Esophagus squamous epithelium (tissue), 4 donors: Measurements from ENCODE around the gene B4GALNT4.

ENCODE experiments used
- POLR2A ChIP-seq, 4 donors: fragments of 450-650 bp; IDR thresholded peaks; one replicate each; pipeline ENCODE4 v1.6.1; 2017; ENCODE audit warnings: antibody characterized with exemption in 4 of 4, mild to moderate bottlenecking in 4 of 4, moderate library complexity in 3 of 4
- TF ChIP-seq, protein P1 (sequence below), 6 experiments: fragments of 450-650 bp in 4 of 6; fragments of 200-600 bp in 2 of 6; sonication (generic) in 2 of 6; IDR thresholded peaks; one replicate each; pipeline ENCODE4 v1.5.1; 2016 to 2019; ENCODE audit warnings: antibody characterized with exemption in 6 of 6, mild to moderate bottlenecking in 4 of 6, moderate library complexity in 4 of 6

DNA sequence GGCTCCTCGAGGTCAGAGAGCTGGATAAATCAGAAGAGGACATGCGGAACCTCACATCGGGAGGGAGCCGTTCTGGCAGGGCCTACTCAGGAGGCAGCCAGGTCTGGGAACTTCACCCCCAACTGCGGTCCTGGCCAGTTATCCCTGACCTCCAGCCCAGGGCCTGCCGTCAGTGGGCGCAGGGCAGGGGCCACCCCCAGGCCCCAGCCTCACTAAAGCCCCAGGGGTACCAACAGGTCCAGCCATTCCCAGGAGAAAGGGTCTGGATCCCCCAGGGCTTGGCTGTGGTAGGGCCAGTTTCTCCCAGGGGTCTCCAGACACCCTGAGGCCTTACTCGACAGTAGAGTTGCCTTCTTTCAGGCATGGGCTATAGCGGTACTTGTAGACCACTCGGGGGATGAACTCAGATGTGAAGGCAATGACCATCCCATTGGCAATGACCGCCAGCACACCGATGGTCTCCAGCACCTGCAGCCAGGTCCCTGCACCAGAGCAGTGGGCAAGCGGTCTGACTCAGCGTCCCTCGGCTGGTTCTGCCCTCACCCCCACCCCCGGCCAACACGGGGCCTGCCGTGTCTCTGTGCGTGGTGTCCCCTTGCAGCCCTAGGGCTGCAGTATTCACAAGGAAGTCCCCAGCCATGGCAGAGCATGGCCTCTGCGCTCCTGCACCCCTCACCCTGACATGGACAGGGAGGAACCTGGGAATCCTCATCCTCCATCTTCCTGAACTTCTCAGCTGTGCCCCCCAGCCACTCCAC lies 50.1 kb downstream of the B4GALNT4 start:
- TF ChIP-seq, protein P1, sequence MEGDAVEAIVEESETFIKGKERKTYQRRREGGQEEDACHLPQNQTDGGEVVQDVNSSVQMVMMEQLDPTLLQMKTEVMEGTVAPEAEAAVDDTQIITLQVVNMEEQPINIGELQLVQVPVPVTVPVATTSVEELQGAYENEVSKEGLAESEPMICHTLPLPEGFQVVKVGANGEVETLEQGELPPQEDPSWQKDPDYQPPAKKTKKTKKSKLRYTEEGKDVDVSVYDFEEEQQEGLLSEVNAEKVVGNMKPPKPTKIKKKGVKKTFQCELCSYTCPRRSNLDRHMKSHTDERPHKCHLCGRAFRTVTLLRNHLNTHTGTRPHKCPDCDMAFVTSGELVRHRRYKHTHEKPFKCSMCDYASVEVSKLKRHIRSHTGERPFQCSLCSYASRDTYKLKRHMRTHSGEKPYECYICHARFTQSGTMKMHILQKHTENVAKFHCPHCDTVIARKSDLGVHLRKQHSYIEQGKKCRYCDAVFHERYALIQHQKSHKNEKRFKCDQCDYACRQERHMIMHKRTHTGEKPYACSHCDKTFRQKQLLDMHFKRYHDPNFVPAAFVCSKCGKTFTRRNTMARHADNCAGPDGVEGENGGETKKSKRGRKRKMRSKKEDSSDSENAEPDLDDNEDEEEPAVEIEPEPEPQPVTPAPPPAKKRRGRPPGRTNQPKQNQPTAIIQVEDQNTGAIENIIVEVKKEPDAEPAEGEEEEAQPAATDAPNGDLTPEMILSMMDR (IDR thresholded peaks at IDR 0.05): no peak
- no peak for TF ChIP-seq POLR2A (IDR thresholded peaks at IDR 0.05)
